ENCODE results near the gene AP3B1.

GRCh38 chr5:77983482-77984199 lies 310.9 kb downstream of the AP3B1 start:
- no peak for TF ChIP-seq CTCF (IDR thresholded peaks at IDR 0.05; ENCODE audit: poor library complexity)
- TF ChIP-seq EZH2 (IDR thresholded peaks at IDR 0.05; ENCODE audit: borderline replicate concordance), result no peak
- TF ChIP-seq EZH2phosphoT487 (IDR thresholded peaks at IDR 0.05; ENCODE audit: low read depth, severe bottlenecking, unreplicated experiment), result no peak
